A673 (cell line): Measurements from ENCODE around the gene TMEM184B. TPM values are rescaled to one million over a fixed set of nuclear protein-coding genes. Genes with fewer than 3 reads are reported as not detected.

Source experiments
- BruUV-seq: library from RNA; stranded (reverse); fragments of 400-500 nt; replicated peaks from 2 replicates; lab custom pipeline; 2021; lab: Mats Ljungman, UMichigan
- CTCF ChIA-PET: fragments of 300-600 bp; sonication (Branson Sonifier 250); formaldehyde crosslinking; loops from one replicate; lab custom pipeline; 2022; ENCODE audit warnings: antibody characterized with exemption; lab: Charles Lee
- POLR2A ChIA-PET: fragments of 300-600 bp; sonication (Branson Sonifier 250); formaldehyde crosslinking; loops from one replicate; lab custom pipeline; 2022; ENCODE audit warnings: antibody characterized with exemption; ENCODE audit not compliant: low non-redundant PET; lab: Charles Lee
- DNase-seq: peaks from one replicate; pipeline ENCODE4 v3.0.0-alpha.2; 2015; ENCODE audit warnings: low spot score
- H3K27ac ChIP-seq: fragments of 200-600 bp; sonication (generic); 2 replicates; pipeline ENCODE4 v1.5.1; 2016; ENCODE audit warnings: mixed run types, low read depth, mild to moderate bottlenecking, mixed read lengths, antibody characterized with exemption, low read length; ENCODE audit not compliant: poor library complexity, severe bottlenecking
- H3K27me3 ChIP-seq: fragments of 200-600 bp; sonication (generic); replicated peaks from 2 replicates; pipeline ENCODE4 v1.6.1; 2017; ENCODE audit warnings: mixed run types, low read depth, mild to moderate bottlenecking, mixed read lengths, antibody characterized with exemption, low read length; ENCODE audit not compliant: insufficient read depth, poor library complexity
- H3K36me3 ChIP-seq: fragments of 200-600 bp; sonication (generic); 2 replicates; pipeline ENCODE4 v1.6.1; 2016; ENCODE audit warnings: mixed run types, mild to moderate bottlenecking, mixed read lengths, antibody characterized with exemption, low read length; ENCODE audit not compliant: insufficient read depth, poor library complexity, severe bottlenecking
- H3K4me1 ChIP-seq: fragments of 200-600 bp; sonication (generic); 2 replicates; pipeline ENCODE4 v1.6.1; 2017; ENCODE audit warnings: mixed run types, mild to moderate bottlenecking, mixed read lengths, antibody characterized with exemption, low read length; ENCODE audit not compliant: insufficient read depth, poor library complexity, severe bottlenecking
- H3K4me3 ChIP-seq: fragments of 200-600 bp; sonication (generic); 2 replicates; pipeline ENCODE4 v1.5.1; 2016; ENCODE audit warnings: low read depth, mixed run types, mild to moderate bottlenecking, mixed read lengths, low read length; ENCODE audit not compliant: poor library complexity, severe bottlenecking
- H3K9me3 ChIP-seq: fragments of 200-600 bp; sonication (generic); 2 replicates; pipeline ENCODE4 v1.6.1; 2016; ENCODE audit warnings: mixed run types, low read depth, mild to moderate bottlenecking, mixed read lengths, antibody characterized with exemption, low read length; ENCODE audit not compliant: poor library complexity, severe bottlenecking
- CTCF ChIP-seq: fragments of 300-800, 200-600 bp; sonication (generic); conservative IDR thresholded peaks from 2 replicates; pipeline ENCODE4 v1.5.1; 2017; ENCODE audit warnings: low read depth, mild to moderate bottlenecking, antibody characterized with exemption, low read length, moderate library complexity, mixed read lengths
- EZH2 ChIP-seq: fragments of 200-600 bp; sonication (generic); IDR thresholded peaks from 2 replicates; pipeline ENCODE4 v1.6.1; 2017; ENCODE audit warnings: borderline replicate concordance, low read depth, mild to moderate bottlenecking, mixed read lengths, antibody characterized with exemption, low read length; ENCODE audit not compliant: poor library complexity, severe bottlenecking
- intact Hi-C: fragments of 100-400 bp; cut with micrococcal nuclease; formaldehyde crosslinking; loops from one replicate; pipeline ENCODE4 v1.10.0; 2022; ENCODE audit not compliant: unreplicated experiment
- total RNA-seq: library from RNA; stranded (reverse); gene quantifications from 2 replicates; pipeline ENCODE4 v1.2.3, GENCODE V29; 2021

TMEM184B gene
- total RNA-seq, 1 experiment from 2014 or later = 50.9 TPM

GRCh38 chr22:38282397-38282796, 9.6 kb upstream of the TMEM184B start:
- H3K4me1 ChIP-seq = no peaks in the 10 kb centered on the region
- CTCF ChIA-PET = no interaction called here
- intact Hi-C loops = no loop called here
- POLR2A ChIA-PET = no interaction called here
- TF ChIP-seq EZH2 (no peak), CTCF (no peak)
- H3K36me3 ChIP-seq = no peaks in the 10 kb centered on the region
- H3K9me3 ChIP-seq = no peaks in the 10 kb centered on the region
- H3K4me3 ChIP-seq = no peak overlapping the region
- H3K27ac ChIP-seq = no peak overlapping the region
- DNase-seq = no peak
- no TSS peak for BruUV-seq
- no peaks in the 10 kb centered on the region for H3K27me3 ChIP-seq

- CTCF ChIA-PET = no interaction called here
- no TSS peak for BruUV-seq
- POLR2A ChIA-PET = no interaction called here
- H3K36me3 ChIP-seq = no peaks in the 10 kb centered on the region
- intact Hi-C loops = no loop called here
- no peak for DNase-seq
- no peaks in the 10 kb centered on the region for H3K27me3 ChIP-seq
- H3K27ac ChIP-seq = no peak overlapping the region
- no peak overlapping the region for H3K4me3 ChIP-seq
- TF ChIP-seq CTCF = no peak
- TF ChIP-seq EZH2 = no peak
- H3K9me3 ChIP-seq = no peaks in the 10 kb centered on the region
- peaks cover 8% of the 10 kb centered on the region for H3K4me1 ChIP-seq
Observed at GRCh38 chr22:38276166-38276565, 3.4 kb upstream of the TMEM184B start.

GRCh38 chr22:38273135-38273826, 471 bp upstream of the TMEM184B start:
- Histone ChIP-seq H3K9me3 (no peaks in the 10 kb centered on the region), H3K4me3 (peak overlapping the region; percentile 96), H3K27ac (peak overlapping the region; percentile 90), H3K27me3 (no peaks in the 10 kb centered on the region), H3K36me3 (no peaks in the 10 kb centered on the region), H3K4me1 (peaks cover 8% of the 10 kb centered on the region)
- CTCF ChIA-PET = no interaction called here
- intact Hi-C loops = no loop called here
- no peak for DNase-seq
- TF ChIP-seq EZH2 = no peak
- no peak for TF ChIP-seq CTCF
- BruUV-seq = no TSS peak
- POLR2A ChIA-PET = no interaction called here
